H1 (cell line): Measurements from ENCODE around the gene ARHGEF7. TPM values are rescaled to one million over a fixed set of nuclear protein-coding genes. Genes with fewer than 3 reads are reported as not detected.

Experiments used
- CTCF ChIA-PET: fragments of 300-600 bp; sonication (Branson Sonifier 250); formaldehyde crosslinking; loops from one replicate; lab custom pipeline; 2021; ENCODE audit not compliant: partially characterized antibody; lab: Charles Lee
- POLR2A ChIA-PET: fragments of 300-600 bp; sonication (Branson Sonifier 250); formaldehyde crosslinking; loops from one replicate; lab custom pipeline; 2021; ENCODE audit warnings: inconsistent platforms; ENCODE audit not compliant: partially characterized antibody; lab: Charles Lee
- DNase-seq, 2 experiments: peaks; one replicate each; pipeline versions ENCODE4 v3.0.0 to v3.0.0-alpha.2; 2010 to 2022; ENCODE audit warnings: low spot score in 2 of 2, low read depth in 1 of 2, mixed read lengths in 1 of 2
- FAIRE-seq: peaks from 2 replicates; lab custom pipeline; 2011; peaks lifted over from hg19 to GRCh38; lab: Jason Lieb, UNC
- H2AFZ ChIP-seq: 2 replicates; pipeline ENCODE4 v1.8.1; 2012; ENCODE audit warnings: low read length, inconsistent platforms
- H2AK5ac ChIP-seq: 2 replicates; pipeline ENCODE4 v1.6.1; 2013; ENCODE audit warnings: low read depth, low read length
- H2BK120ac ChIP-seq: replicated peaks from 2 replicates; pipeline ENCODE3; 2013; ENCODE audit warnings: low read depth, low read length, inconsistent platforms
- H2BK12ac ChIP-seq: 2 replicates; pipeline ENCODE4 v1.6.1; 2013; ENCODE audit warnings: low read depth, low read length
- H2BK15ac ChIP-seq: 2 replicates; pipeline ENCODE4 v1.6.1; 2013; ENCODE audit warnings: low read length
- H2BK20ac ChIP-seq: 2 replicates; pipeline ENCODE4 v1.6.1; 2013; ENCODE audit warnings: low read length
- H2BK5ac ChIP-seq: 2 replicates; pipeline ENCODE4 v1.6.1; 2013; ENCODE audit warnings: low read depth, low read length
- H3K14ac ChIP-seq: 2 replicates; pipeline ENCODE4 v1.6.1; 2013; ENCODE audit warnings: inconsistent platforms; ENCODE audit not compliant: insufficient read length
- H3K18ac ChIP-seq: 2 replicates; pipeline ENCODE4 v1.6.1; 2013; ENCODE audit warnings: low read length; ENCODE audit errors: extremely low read depth
- H3K23ac ChIP-seq: 2 replicates; pipeline ENCODE4 v1.6.1; 2013; ENCODE audit warnings: inconsistent platforms; ENCODE audit not compliant: insufficient read length
- H3K23me2 ChIP-seq: 2 replicates; pipeline ENCODE4 v1.6.1; 2013; ENCODE audit warnings: low read depth, low read length
- H3K27ac ChIP-seq: 2 replicates; pipeline ENCODE4 v1.6.1; 2011; ENCODE audit warnings: low read depth, low read length, inconsistent platforms
- H3K27me3 ChIP-seq, 4 experiments: replicated peaks in 1 of 4; 1 replicate in 1 of 4; 2 replicates in 3 of 4; pipeline versions ENCODE4 v1.6.1 to v1.8.1; 2011 to 2013; ENCODE audit warnings: low read length in 3 of 4, mild to moderate bottlenecking in 3 of 4, inconsistent platforms in 2 of 4, mixed read lengths in 2 of 4, moderate library complexity in 1 of 4; ENCODE audit not compliant: control insufficient read depth in 3 of 4, insufficient read depth in 3 of 4; ENCODE audit errors: extremely low read depth in 1 of 4
- H3K36me3 ChIP-seq, 4 experiments: 2 replicates each; pipeline versions ENCODE4 v1.6.1 to v1.8.1; 2011 to 2013; ENCODE audit warnings: mild to moderate bottlenecking in 4 of 4, low read length in 3 of 4, moderate library complexity in 2 of 4, control low read depth in 1 of 4, inconsistent platforms in 1 of 4; ENCODE audit not compliant: insufficient read depth in 4 of 4, control insufficient read depth in 2 of 4
- H3K4ac ChIP-seq: replicated peaks from 2 replicates; pipeline ENCODE3; 2013; ENCODE audit warnings: low read length, low read depth, mixed read lengths, inconsistent platforms; ENCODE audit not compliant: insufficient read length
- H3K4me1 ChIP-seq, 4 experiments: replicated peaks in 1 of 4; 1 replicate in 1 of 4; 2 replicates in 3 of 4; pipeline versions ENCODE4 v1.6.1 to v1.8.1; 2011 to 2013; ENCODE audit warnings: low read length in 3 of 4, inconsistent platforms in 2 of 4, mixed read lengths in 1 of 4; ENCODE audit not compliant: insufficient read depth in 4 of 4, control insufficient read depth in 3 of 4
- H3K4me2 ChIP-seq, 2 experiments: 2 replicates each; pipeline versions ENCODE4 v1.6.1 to v1.8.1; 2011 to 2013; ENCODE audit warnings: low read depth in 2 of 2, low read length in 2 of 2, control low read depth in 1 of 2, inconsistent platforms in 1 of 2, mild to moderate bottlenecking in 1 of 2; ENCODE audit not compliant: insufficient read depth in 1 of 2
- H3K4me3 ChIP-seq, 4 experiments: fragments of 200-600, 300-600 bp in 1 of 4; sonication (generic), shearing (Covaris generic), sonication (Bioruptor Twin) in 1 of 4; 2 replicates each; pipeline versions ENCODE4 v1.5.1 to v1.8.1; 2011 to 2016; ENCODE audit warnings: low read length in 4 of 4, low read depth in 3 of 4, control low read depth in 2 of 4, inconsistent platforms in 2 of 4, mild to moderate bottlenecking in 2 of 4, mixed read lengths in 1 of 4, moderate library complexity in 1 of 4; ENCODE audit not compliant: insufficient read depth in 2 of 4; ENCODE audit errors: extremely low read depth in 1 of 4
- H3K56ac ChIP-seq: replicated peaks from 2 replicates; pipeline ENCODE3; 2013; ENCODE audit warnings: low read depth, mild to moderate bottlenecking, mixed read lengths, low read length, inconsistent platforms; ENCODE audit not compliant: insufficient read length
- H3K79me1 ChIP-seq: 2 replicates; pipeline ENCODE4 v1.6.1; 2013; ENCODE audit warnings: low read depth, low read length, control low read depth
- H3K79me2 ChIP-seq, 2 experiments: 2 replicates each; pipeline versions ENCODE4 v1.6.1 to v1.8.1; 2012 to 2013; ENCODE audit warnings: low read length in 2 of 2, mild to moderate bottlenecking in 2 of 2, inconsistent platforms in 1 of 2; ENCODE audit not compliant: insufficient read depth in 2 of 2, control insufficient read depth in 1 of 2
- H3K9ac ChIP-seq, 4 experiments: replicated peaks in 1 of 4; 1 replicate in 1 of 4; 2 replicates in 3 of 4; pipeline versions ENCODE4 v1.6.1 to v1.8.1; 2011 to 2013; ENCODE audit warnings: low read depth in 3 of 4, low read length in 3 of 4, control low read depth in 2 of 4, mild to moderate bottlenecking in 2 of 4, moderate library complexity in 2 of 4, inconsistent platforms in 1 of 4; ENCODE audit errors: extremely low read depth in 1 of 4
- H3K9me3 ChIP-seq, 2 experiments: 2 replicates each; pipeline versions ENCODE4 v1.6.1 to v1.8.1; 2012 to 2013; ENCODE audit warnings: mild to moderate bottlenecking in 2 of 2, moderate library complexity in 2 of 2, control low read depth in 1 of 2, inconsistent platforms in 1 of 2, low read depth in 1 of 2, low read length in 1 of 2, mixed read lengths in 1 of 2; ENCODE audit not compliant: insufficient read depth in 2 of 2
- H4K20me1 ChIP-seq, 2 experiments: replicated peaks in 1 of 2; 2 replicates each; pipeline versions ENCODE3 to v1.8.1; 2011 to 2013; ENCODE audit warnings: inconsistent platforms in 2 of 2, low read length in 2 of 2, mild to moderate bottlenecking in 1 of 2; ENCODE audit not compliant: insufficient read depth in 2 of 2, control insufficient read depth in 1 of 2
- H4K5ac ChIP-seq: 2 replicates; pipeline ENCODE4 v1.6.1; 2013; ENCODE audit warnings: low read length, low read depth, mixed read lengths, inconsistent platforms; ENCODE audit not compliant: insufficient read length
- H4K8ac ChIP-seq: 2 replicates; pipeline ENCODE4 v1.8.0; 2013; ENCODE audit warnings: mild to moderate bottlenecking, moderate library complexity, low read length, inconsistent platforms; ENCODE audit not compliant: insufficient read depth; ENCODE audit errors: extremely low read depth
- H4K91ac ChIP-seq: replicated peaks from 2 replicates; pipeline ENCODE3; 2013; ENCODE audit warnings: low read length, mixed read lengths, inconsistent platforms; ENCODE audit not compliant: insufficient read length
- CHD2 ChIP-seq: IDR thresholded peaks from 2 replicates; pipeline ENCODE4 v1.6.1; 2012; ENCODE audit warnings: low read length, improper control_type of control experiment
- GTF2F1 ChIP-seq: IDR thresholded peaks from 2 replicates; pipeline ENCODE4 v1.6.1; 2012; ENCODE audit warnings: low read depth, low read length, improper control_type of control experiment, borderline replicate concordance
- NRF1 ChIP-seq: IDR thresholded peaks from 2 replicates; pipeline ENCODE4 v1.6.1; 2011; ENCODE audit warnings: mild to moderate bottlenecking, low read depth, low read length, improper control_type of control experiment
- SP4 ChIP-seq: IDR thresholded peaks from 2 replicates; pipeline ENCODE4 v1.6.1; 2012; ENCODE audit warnings: low read length, inconsistent platforms
- TCF12 ChIP-seq: IDR thresholded peaks from 2 replicates; pipeline ENCODE4 v1.6.1; 2011; ENCODE audit warnings: low read depth, mild to moderate bottlenecking, low read length
- YY1 ChIP-seq: IDR thresholded peaks from 2 replicates; pipeline ENCODE4 v1.6.1; 2011; ENCODE audit warnings: low read depth, mild to moderate bottlenecking, low read length
- WGBS, 2 experiments: shearing (Covaris generic) in 1 of 2; methylation state at CpG; one replicate each; pipeline versions ENCODE4 v1.1.6 to v1.1.7; 2013 to 2015; ENCODE audit warnings: low lambda C conversion rate in 2 of 2, mixed read lengths in 2 of 2, inconsistent platforms in 1 of 2, low coverage in 1 of 2, missing lambda C conversion rate in 1 of 2; ENCODE audit not compliant: insufficient replicate concordance in 2 of 2, insufficient coverage in 1 of 2, insufficient read length in 1 of 2; ENCODE audit errors: extremely low coverage in 1 of 2, missing lambda C conversion rate in 1 of 2; 5-methylcytosine and 5-hydroxymethylcytosine counted together
- polyA plus RNA-seq, 7 experiments: library from polyadenylated mRNA; depleted of rRNA in 3 of 7; stranded (reverse) in 5 of 7; unstranded in 2 of 7; fragments of >200 nt in 5 of 7; fragments of 200-250 nt in 2 of 7; gene quantifications; 1 replicate in 5 of 7; 2 replicates in 1 of 7; 4 replicates in 1 of 7; pipeline versions ENCODE4 v1.2.1 to v1.2.3, GENCODE V29; 2011 to 2013; ENCODE audit warnings: missing spikeins in 2 of 7, mixed read lengths in 2 of 7
- total RNA-seq: library from RNA; stranded (reverse); fragmentation: NEBNext Ultra II Directional; extraction: Animal tissue kit (Norgen Biotek cat#: 25700); gene quantifications from 2 replicates; pipeline ENCODE4 v1.2.1, GENCODE V29; 2021
- TF ChIP-seq, protein P1 (sequence below), 3 experiments: IDR thresholded peaks; 1 replicate in 2 of 3; 2 replicates in 1 of 3; pipeline versions ENCODE4 v1.5.1 to v1.6.1; 2011; ENCODE audit warnings: low read length in 3 of 3, mild to moderate bottlenecking in 3 of 3, inconsistent platforms in 2 of 3, low read depth in 1 of 3, moderate library complexity in 1 of 3; ENCODE audit not compliant: insufficient read depth in 1 of 3; ENCODE audit errors: control extremely low read depth in 1 of 3

The ARHGEF7 gene
- total and polyA plus RNA-seq, 2 of the 8 experiments (the other 6 are each of a cell fraction or from before 2014, with no cell fraction given): 26.2 to 56.5 TPM

DNA sequence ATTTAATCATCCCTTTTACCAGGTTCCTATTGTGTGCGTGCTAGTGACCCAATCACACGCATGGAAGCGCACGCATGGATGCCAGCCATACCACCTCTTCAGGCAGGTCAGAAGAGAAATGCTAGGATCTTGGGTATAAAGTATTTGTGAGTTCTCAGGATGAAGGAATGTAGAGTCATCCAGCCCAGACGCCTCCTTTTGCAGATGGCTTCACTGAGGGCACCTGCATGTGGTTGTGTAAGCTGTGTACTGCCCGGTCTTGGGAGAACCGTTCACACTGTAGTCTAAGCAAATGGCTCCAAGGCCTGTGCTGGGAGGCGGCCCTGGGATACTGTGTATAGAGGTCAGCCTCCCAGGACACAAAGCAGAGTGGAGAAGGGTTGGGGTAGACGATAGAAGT, 7.5 kb downstream of the ARHGEF7 start:
- H3K56ac ChIP-seq: no peak overlapping the region
- FAIRE-seq: no peak

More for the DNA sequence above, 7.5 kb downstream of the ARHGEF7 start:
- Histone ChIP-seq H3K18ac (no peak overlapping the region), H3K14ac (no peak overlapping the region), H4K5ac (no peak overlapping the region), H3K36me3 (no peaks in the 10 kb centered on the region), H3K4ac (no peak overlapping the region), H3K23ac (no peak overlapping the region), H2AK5ac (no peak overlapping the region), H3K4me1 (no peaks in the 10 kb centered on the region; a peak in 1 of 7 replicates), H3K4me2 (no peak overlapping the region), H4K91ac (no peak overlapping the region), H4K20me1 (peaks cover 2 to 4% of the 10 kb centered on the region in 2 experiments), H3K23me2 (peaks cover 2% of the 10 kb centered on the region; the same call in 1 of the 2 replicates), H3K9me3 (no peaks in the 10 kb centered on the region), H3K79me1 (no peaks in the 10 kb centered on the region), H2BK5ac (no peak overlapping the region), H3K4me3 (no peak overlapping the region), H3K79me2 (no peaks in the 10 kb centered on the region), H2BK20ac (no peak overlapping the region), H2AFZ (no peak overlapping the region), H2BK15ac (no peak overlapping the region), H3K9ac (no peak overlapping the region), H3K27me3 (no peaks in the 10 kb centered on the region; a peak in 1 of 7 replicates), H4K8ac (no peak overlapping the region), H2BK120ac (no peak overlapping the region), H3K27ac (no peak overlapping the region), H2BK12ac (no peak overlapping the region)
- CTCF ChIA-PET: interaction anchor here (1.4 kb wide), 1 partner anchor 54 kb away, joined by 3 read pairs; no protein-coding TSS in a partner anchor
- DNase-seq: no peak
- 90% methylated on average over 9 of the region's 9 CpGs; no CpG with 5 or more reads in 1 of the 2 experiments for WGBS, 2 experiments
- TF ChIP-seq, protein P1, sequence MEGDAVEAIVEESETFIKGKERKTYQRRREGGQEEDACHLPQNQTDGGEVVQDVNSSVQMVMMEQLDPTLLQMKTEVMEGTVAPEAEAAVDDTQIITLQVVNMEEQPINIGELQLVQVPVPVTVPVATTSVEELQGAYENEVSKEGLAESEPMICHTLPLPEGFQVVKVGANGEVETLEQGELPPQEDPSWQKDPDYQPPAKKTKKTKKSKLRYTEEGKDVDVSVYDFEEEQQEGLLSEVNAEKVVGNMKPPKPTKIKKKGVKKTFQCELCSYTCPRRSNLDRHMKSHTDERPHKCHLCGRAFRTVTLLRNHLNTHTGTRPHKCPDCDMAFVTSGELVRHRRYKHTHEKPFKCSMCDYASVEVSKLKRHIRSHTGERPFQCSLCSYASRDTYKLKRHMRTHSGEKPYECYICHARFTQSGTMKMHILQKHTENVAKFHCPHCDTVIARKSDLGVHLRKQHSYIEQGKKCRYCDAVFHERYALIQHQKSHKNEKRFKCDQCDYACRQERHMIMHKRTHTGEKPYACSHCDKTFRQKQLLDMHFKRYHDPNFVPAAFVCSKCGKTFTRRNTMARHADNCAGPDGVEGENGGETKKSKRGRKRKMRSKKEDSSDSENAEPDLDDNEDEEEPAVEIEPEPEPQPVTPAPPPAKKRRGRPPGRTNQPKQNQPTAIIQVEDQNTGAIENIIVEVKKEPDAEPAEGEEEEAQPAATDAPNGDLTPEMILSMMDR (IDR thresholded peaks at IDR 0.05; ENCODE audit: control extremely low read depth in 1 of 3, insufficient read depth in 1 of 3, low read depth in 1 of 3, low read length in 3 of 3): no peak
- no peak for TF ChIP-seq SP4
- TF ChIP-seq TCF12: no peak
- TF ChIP-seq NRF1: no peak
- no peak for TF ChIP-seq YY1
- no peak for TF ChIP-seq CHD2
- no peak for TF ChIP-seq GTF2F1
- POLR2A ChIA-PET: no interaction called here
